Jurkat, Clone E6-1 (cell line): ENCODE results near the gene SNX9. TPM values are rescaled to one million over a fixed set of nuclear protein-coding genes. Genes with fewer than 3 reads are reported as not detected.
"Not testable (repeated sequence)": the region's sequence is repeated elsewhere in the genome, so short reads cannot be mapped to it uniquely, and the experiment has no call there.

ENCODE experiments used
- DNase-seq: peaks from one replicate; pipeline ENCODE4 v3.0.0-alpha.2; 2011; ENCODE audit warnings: low read depth, low spot score
- H3K4me3 ChIP-seq: 2 replicates; pipeline ENCODE4 v1.5.1; 2011; ENCODE audit warnings: mild to moderate bottlenecking, low read length, control low read depth, moderate library complexity
- polyA plus RNA-seq: library from polyadenylated mRNA; unstranded; fragments of >200 nt; gene quantifications from one replicate; pipeline ENCODE4 v1.2.1, GENCODE V29; 2012; ENCODE audit warnings: missing spikeins; ENCODE audit not compliant: insufficient read length, insufficient read depth

Gene SNX9
- polyA plus RNA-seq: 17.2 TPM

GRCh38 chr6:157823001-157823527 is at the start of gene SNX9:
TSS of gene SNX9 (plus strand) at chr6:157823246. CDS start at chr6:157823435, 189 bp downstream.
- peak within 1 kb of the TSS; percentile 83 for H3K4me3 ChIP-seq
- DNase-seq: no peak

GRCh38 chr6:157773248-157773773 is 49.7 kb upstream of the SNX9 start:
- DNase-seq: no peak
- no peak overlapping the region for H3K4me3 ChIP-seq

GRCh38 chr6:157774153-157775135 is 48.6 kb upstream of the SNX9 start:
- H3K4me3 ChIP-seq: no peak overlapping the region
- DNase-seq: no peak

- no peak overlapping the region for H3K4me3 ChIP-seq
- DNase-seq: no peak
These were observed 47.7 kb upstream of the SNX9 start for GRCh38 chr6:157775376-157775775.

DNA sequence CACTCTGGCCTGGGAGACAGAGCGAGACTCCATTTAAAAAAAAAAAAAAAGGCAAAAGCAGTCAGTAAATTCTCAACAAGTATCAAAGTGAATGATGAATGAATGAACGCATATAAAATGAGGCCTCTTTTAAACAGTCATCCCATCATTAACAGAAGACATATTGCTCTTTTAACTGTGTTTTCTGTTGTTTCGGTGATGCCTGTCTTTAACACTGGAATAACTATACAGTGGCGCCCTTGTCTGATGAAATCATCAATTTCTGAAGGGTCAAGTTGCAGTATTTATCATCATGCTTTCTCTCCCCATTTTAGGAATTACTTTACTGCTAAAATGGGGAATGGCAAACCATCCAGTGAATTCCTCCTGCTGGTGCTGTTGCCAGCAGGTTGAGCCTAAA is 45.7 kb upstream of the SNX9 start:
- DNase-seq: no peak
- H3K4me3 ChIP-seq: no peak overlapping the region

- no peak overlapping the region for H3K4me3 ChIP-seq
- no peak for DNase-seq
These were observed 44.3 kb upstream of the SNX9 start for GRCh38 chr6:157778719-157779118.

- DNase-seq: no peak
- no peak overlapping the region for H3K4me3 ChIP-seq
These were observed 43.1 kb upstream of the SNX9 start for GRCh38 chr6:157779705-157780604.

GRCh38 chr6:157785636-157786035 is 37.4 kb upstream of the SNX9 start:
- H3K4me3 ChIP-seq: no peak overlapping the region
- no peak for DNase-seq

DNA sequence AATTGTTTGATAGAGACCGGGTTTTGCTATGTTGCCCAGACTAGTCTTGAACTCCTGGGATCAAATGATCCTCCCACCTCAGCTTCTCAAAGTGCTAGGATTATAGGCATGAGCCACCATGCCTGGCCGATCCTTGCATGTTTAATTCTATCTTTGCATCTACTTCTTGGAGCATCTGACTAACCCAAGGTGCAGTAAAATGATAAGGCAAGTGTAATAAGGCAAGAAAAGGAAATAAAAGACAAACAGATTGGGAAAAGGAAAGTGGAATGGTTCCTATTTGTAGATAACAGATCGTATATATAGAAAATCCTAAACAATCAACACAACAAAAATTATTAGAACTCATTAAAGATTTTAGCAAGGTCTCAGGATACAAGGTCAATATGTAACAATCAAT is 36.8 kb upstream of the SNX9 start:
- no peak for DNase-seq
- no peak overlapping the region for H3K4me3 ChIP-seq

DNA sequence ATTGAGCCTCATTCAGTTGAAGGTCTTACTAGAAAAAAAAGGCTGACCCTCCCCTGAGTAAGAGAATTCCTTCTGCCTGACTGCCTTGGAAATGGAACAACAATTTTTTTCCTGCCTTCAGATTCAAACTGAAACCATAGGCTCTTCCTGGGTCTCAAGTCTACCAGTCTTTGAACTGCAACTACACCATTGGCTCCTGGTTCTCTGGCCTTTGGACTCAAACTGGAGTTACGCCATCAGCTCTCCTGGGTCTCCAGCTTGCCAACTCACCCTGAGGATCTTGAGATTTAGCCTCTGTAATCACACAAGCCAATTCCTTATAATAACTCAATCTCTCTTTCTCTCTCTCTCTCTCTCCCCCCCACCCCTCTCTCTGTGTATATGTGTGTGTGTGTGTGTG is 36.0 kb upstream of the SNX9 start:
- no peak overlapping the region for H3K4me3 ChIP-seq
- no peak for DNase-seq

DNA sequence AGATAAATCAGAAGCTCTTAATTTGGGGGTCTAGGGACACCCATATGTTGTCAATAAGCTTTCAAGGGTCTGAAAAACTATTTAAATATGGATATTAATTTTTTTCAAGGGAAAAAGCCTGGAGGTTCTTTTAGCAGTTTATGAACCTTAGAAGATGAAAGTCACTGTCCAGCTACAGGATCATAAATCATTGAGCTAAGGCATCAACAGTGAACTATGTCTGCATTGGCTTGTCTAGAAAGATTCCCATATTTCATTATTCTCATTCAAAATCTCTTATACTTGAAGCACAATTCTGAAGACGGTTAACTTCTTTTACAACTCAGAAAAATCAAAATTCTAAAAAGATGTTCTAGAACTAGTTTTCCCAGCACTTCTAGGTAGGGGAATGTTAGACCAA is 34.9 kb upstream of the SNX9 start:
- DNase-seq: no peak
- no peak overlapping the region for H3K4me3 ChIP-seq

- H3K4me3 ChIP-seq: no peak overlapping the region
- DNase-seq: no peak
These were observed 33.7 kb upstream of the SNX9 start for GRCh38 chr6:157789297-157789696.

- H3K4me3 ChIP-seq: no peak overlapping the region
- DNase-seq: no peak
These were observed 33.2 kb upstream of the SNX9 start for GRCh38 chr6:157789861-157790260.

DNA sequence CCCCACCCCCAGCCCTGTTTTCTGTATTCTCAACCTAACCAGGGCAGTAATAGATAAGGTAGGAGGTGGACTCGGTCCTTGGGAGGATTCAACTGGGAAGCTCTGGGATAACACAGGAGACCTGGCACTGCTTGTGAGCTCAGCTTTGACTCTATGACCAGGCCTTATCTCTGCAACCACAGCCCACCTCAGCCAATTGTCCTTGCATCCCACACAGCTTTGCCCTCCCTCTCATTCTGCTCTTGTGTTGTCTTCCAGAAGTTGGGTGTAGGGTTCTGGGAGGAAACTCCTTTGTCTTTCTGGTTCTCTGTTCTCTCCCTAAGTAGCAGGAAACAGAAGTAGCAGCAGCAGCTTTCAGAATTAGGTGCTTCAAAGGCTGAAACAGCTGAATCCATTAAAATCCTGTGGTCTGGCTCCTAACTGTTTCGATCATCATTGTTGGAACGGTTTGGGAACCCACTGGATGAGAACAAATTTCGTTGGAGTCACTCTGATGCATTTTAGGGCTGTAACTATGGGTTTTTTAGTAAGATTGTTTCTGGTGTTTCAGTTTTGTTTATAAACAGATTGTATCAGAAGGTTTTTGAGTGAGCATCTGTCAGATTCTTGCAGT is 32.4 kb upstream of the SNX9 start:
- H3K4me3 ChIP-seq: no peak overlapping the region
- no peak for DNase-seq

DNA sequence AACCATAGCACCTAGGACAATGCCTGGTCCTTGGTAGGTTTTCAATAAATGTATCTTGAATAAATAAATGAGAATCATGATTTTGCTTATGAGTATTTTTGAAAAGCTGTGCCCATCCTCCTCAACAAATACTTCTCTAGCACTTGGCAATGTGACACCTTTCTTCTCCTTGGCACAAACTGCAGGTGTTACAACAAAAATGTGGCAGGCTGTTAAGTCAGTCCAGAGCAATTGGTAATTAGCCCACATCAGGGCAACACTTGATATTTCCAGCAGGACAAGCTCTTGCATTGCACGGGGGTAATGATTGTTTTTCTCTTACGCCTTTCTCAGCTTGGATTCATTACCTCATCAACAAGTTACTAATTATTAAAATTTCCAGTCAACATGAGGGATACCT is 31.6 kb upstream of the SNX9 start:
- DNase-seq: no peak
- no peak overlapping the region for H3K4me3 ChIP-seq

DNA sequence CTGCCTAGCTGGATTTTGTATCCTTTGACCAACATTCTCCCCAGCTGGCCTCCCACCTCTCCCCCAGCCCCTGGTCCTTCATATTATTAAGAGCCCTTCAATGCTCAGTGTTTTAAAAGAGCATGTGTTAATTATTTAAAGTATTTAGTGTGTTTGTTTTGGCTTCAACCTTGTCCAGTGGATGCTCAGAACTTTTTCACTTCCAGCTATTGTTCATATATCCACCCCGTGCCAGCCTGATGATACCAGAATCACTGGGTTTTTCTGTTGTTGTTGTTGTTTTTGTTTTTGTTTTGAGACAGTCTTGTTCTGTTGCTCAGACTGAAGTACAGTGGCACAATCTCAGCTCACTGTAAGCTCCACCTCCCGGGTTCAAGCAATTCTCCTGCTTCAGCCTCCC is 30.4 kb upstream of the SNX9 start:
- DNase-seq: no peak
- no peak overlapping the region for H3K4me3 ChIP-seq

GRCh38 chr6:157794012-157794411 is 29.0 kb upstream of the SNX9 start:
- not testable (repeated sequence) for H3K4me3 ChIP-seq, DNase-seq

DNA sequence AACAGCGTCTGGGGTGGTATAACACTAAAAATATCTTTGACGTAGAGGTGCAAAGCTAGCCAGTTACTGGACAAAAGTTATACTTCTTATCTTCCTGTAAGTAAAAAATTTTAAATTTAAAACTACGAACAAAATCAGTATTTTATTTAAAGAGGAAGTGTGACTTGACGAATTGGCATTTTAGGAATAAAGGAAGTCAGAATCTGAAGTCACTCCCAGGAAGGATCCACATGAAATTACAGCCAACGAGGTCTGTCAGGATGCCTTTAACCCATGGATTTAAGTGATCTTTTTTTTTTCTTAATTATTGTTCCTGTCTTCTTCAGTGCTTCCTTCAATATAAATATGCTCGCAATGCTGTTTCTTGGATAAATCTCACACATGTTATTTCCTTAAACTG is 27.2 kb upstream of the SNX9 start:
- DNase-seq: no peak
- H3K4me3 ChIP-seq: no peak overlapping the region

GRCh38 chr6:157798851-157799250 is 24.2 kb upstream of the SNX9 start:
- no peak for DNase-seq
- H3K4me3 ChIP-seq: no peak overlapping the region
